Measurements from ENCODE around the gene WIZ. TPM values are rescaled to one million over a fixed set of nuclear protein-coding genes. Genes with fewer than 3 reads are reported as not detected.
A peak's percentile ranks its signal among the peaks of the same experiment; 100 is the strongest.

WIZ gene
- total and polyA plus RNA-seq, 2 of the 8 experiments (the other 6 are each of a cell fraction or from before 2014, with no cell fraction given): 12.5 to 33.2 TPM

MicroRNAs encoded within 50 kb of the gene (microRNA counts, 767-probe panel; counts per million panel counts)
- microRNA hsa-miR-1470: 879 counts per million, percentile 95 among the panel's probes with 10 or more counts

Small RNA genes lying within 50 kb of the gene (microRNA-seq; reads per million reads assigned to microRNA genes)
- 0 reads per million in 2 experiments for gene MIR1470 (ENCODE audit: borderline microRNAs expressed in 2 of 2, borderline number of aligned reads in 2 of 2, borderline replicate concordance in 1 of 2)

Small RNA genes lying within 50 kb of the gene (small RNA-seq; reads per million reads assigned to genes)
- gene MIR1470 (ENCODE audit: insufficient read depth): not detected

Other genes with a start within 250 kb of the WIZ start
- 107 and 111 TPM in 2 replicates for gene NOTCH3, start 249.0 kb downstream of the WIZ start, total RNA-seq (2021; fragmentation: NEBNext Ultra II Directional; extraction: Animal tissue kit (Norgen Biotek cat#: 25700))
- 37.5 and 65.9 TPM in 2 replicates for gene NOTCH3, start 249.0 kb downstream of the WIZ start, polyA plus RNA-seq (2011; rRNA removed)
- gene EPHX3, start 217.5 kb downstream of the WIZ start, total RNA-seq (2021; fragmentation: NEBNext Ultra II Directional; extraction: Animal tissue kit (Norgen Biotek cat#: 25700)): 30.2 and 30.9 TPM in 2 replicates
- gene EPHX3, start 217.5 kb downstream of the WIZ start, polyA plus RNA-seq (2011; rRNA removed): 47.6 and 67.5 TPM in 2 replicates
- 144 and 146 TPM in 2 replicates for gene BRD4, start 117.4 kb downstream of the WIZ start, total RNA-seq (2021; fragmentation: NEBNext Ultra II Directional; extraction: Animal tissue kit (Norgen Biotek cat#: 25700))
- gene BRD4, start 117.4 kb downstream of the WIZ start, polyA plus RNA-seq (2011; rRNA removed): 14.1 and 17.6 TPM in 2 replicates
- 41.0 and 41.3 TPM in 2 replicates for gene AKAP8, start 70.2 kb downstream of the WIZ start, total RNA-seq (2021; fragmentation: NEBNext Ultra II Directional; extraction: Animal tissue kit (Norgen Biotek cat#: 25700))
- 17.0 and 20.8 TPM in 2 replicates for gene AKAP8, start 70.2 kb downstream of the WIZ start, polyA plus RNA-seq (2011; rRNA removed)
- gene AKAP8L, start 31.0 kb downstream of the WIZ start, total RNA-seq (2021; fragmentation: NEBNext Ultra II Directional; extraction: Animal tissue kit (Norgen Biotek cat#: 25700)): 127 and 138 TPM in 2 replicates
- gene AKAP8L, start 31.0 kb downstream of the WIZ start, polyA plus RNA-seq (2011; rRNA removed): 75.1 and 149 TPM in 2 replicates
- 0.19 TPM in 2 replicates for gene RASAL3, start 14.6 kb upstream of the WIZ start, total RNA-seq (2021; fragmentation: NEBNext Ultra II Directional; extraction: Animal tissue kit (Norgen Biotek cat#: 25700))
- gene RASAL3, start 14.6 kb upstream of the WIZ start, polyA plus RNA-seq (2011; rRNA removed): 0.63 and 2.4 TPM in 2 replicates
- not detected in 2 replicates for gene PGLYRP2, start 29.5 kb upstream of the WIZ start, total RNA-seq (2021; fragmentation: NEBNext Ultra II Directional; extraction: Animal tissue kit (Norgen Biotek cat#: 25700))
- not detected in 2 replicates for gene PGLYRP2, start 29.5 kb upstream of the WIZ start, polyA plus RNA-seq (2011; rRNA removed)
- gene CYP4F22, start 58.6 kb upstream of the WIZ start, total RNA-seq (2021; fragmentation: NEBNext Ultra II Directional; extraction: Animal tissue kit (Norgen Biotek cat#: 25700)): not detected in 2 replicates
- not detected in 2 replicates for gene CYP4F22, start 58.6 kb upstream of the WIZ start, polyA plus RNA-seq (2011; rRNA removed)
- not detected in 2 replicates for gene CYP4F8, start 165.3 kb upstream of the WIZ start, total RNA-seq (2021; fragmentation: NEBNext Ultra II Directional; extraction: Animal tissue kit (Norgen Biotek cat#: 25700))
- gene CYP4F8, start 165.3 kb upstream of the WIZ start, polyA plus RNA-seq (2011; rRNA removed): not detected in 2 replicates
- not detected in 2 replicates for gene CYP4F3, start 190.9 kb upstream of the WIZ start, total RNA-seq (2021; fragmentation: NEBNext Ultra II Directional; extraction: Animal tissue kit (Norgen Biotek cat#: 25700))
- not detected in 2 replicates for gene CYP4F3, start 190.9 kb upstream of the WIZ start, polyA plus RNA-seq (2011; rRNA removed)
- not detected in 2 replicates for gene CYP4F12, start 223.1 kb upstream of the WIZ start, total RNA-seq (2021; fragmentation: NEBNext Ultra II Directional; extraction: Animal tissue kit (Norgen Biotek cat#: 25700))
- gene CYP4F12, start 223.1 kb upstream of the WIZ start, polyA plus RNA-seq (2011; rRNA removed): not detected in 2 replicates

All from H1 (cell line).